Activated CD4-positive, CD25-positive, alpha-beta regulatory T cell (primary cell): ENCODE results near the gene UBE2C.

Source experiments
- DNase-seq, 4 experiments: peaks; one replicate each; lab custom pipeline; 2025; lab: John Stamatoyannopoulos, UW

UBE2C gene

GRCh38 chr20:45859916-45860315 is 47.5 kb downstream of the UBE2C start:
- no peak for DNase-seq

- DNase-seq: no peak
Measured at GRCh38 chr20:45860560-45861220, 48.2 kb downstream of the UBE2C start.

- no peak for DNase-seq
Measured at GRCh38 chr20:45861221-45862075, 49.0 kb downstream of the UBE2C start.

GRCh38 chr20:45863543-45864470 is 51.4 kb downstream of the UBE2C start:
- DNase-seq: no peak

GRCh38 chr20:45866454-45866853 is 54.0 kb downstream of the UBE2C start:
- no peak for DNase-seq
